ENCODE results near the gene MAN2B1. TPM values are rescaled to one million over a fixed set of nuclear protein-coding genes. Genes with fewer than 3 reads are reported as not detected.

MAN2B1 gene
- total RNA-seq, 6 donors from 2014 or later = 56.8 to 299 (median 121) TPM

DNA sequence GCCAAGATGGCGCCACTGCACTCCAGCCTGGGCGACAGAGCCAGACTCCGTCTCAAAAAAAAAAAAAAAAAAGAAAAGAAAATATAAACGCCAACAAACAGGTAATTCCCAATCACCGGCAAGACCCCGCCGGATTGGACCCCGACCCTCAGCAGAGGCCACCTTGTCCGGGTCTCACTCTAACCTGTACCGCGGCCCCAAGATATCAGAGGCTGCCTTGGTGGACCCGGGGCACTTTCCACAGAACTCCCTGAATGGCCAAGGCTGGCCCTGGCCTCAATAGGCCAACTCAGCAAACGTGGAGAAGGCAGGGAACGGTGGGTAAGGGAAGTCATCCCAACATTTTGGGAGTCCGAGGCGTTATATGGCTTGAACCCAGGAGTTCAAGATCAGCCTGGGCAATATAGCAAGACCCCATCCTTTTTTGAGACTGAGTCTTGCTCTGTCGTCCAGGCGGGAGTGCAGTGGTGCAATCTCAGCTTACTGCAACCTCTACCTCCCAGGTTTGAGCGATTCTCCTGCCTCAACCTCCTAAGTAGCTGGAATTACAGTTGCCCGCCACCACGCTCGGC, 27.8 kb downstream of the MAN2B1 start:
- Histone ChIP-seq H3K36me3 (no peaks in the 10 kb centered on the region), H3K27me3 (no peaks in the 10 kb centered on the region), H3K4me1 (peaks cover 6 to 10% (median 6%) of the 10 kb centered on the region in 4 donors), H3K4me3 (no peak overlapping the region), H3K27ac (no peak overlapping the region), H3K9me3 (no peaks in the 10 kb centered on the region)
- no peak for TF ChIP-seq EP300 (IDR thresholded peaks at IDR 0.05)
- TF ChIP-seq POLR2A (IDR thresholded peaks at IDR 0.05) = no peak
- TF ChIP-seq, protein P1, sequence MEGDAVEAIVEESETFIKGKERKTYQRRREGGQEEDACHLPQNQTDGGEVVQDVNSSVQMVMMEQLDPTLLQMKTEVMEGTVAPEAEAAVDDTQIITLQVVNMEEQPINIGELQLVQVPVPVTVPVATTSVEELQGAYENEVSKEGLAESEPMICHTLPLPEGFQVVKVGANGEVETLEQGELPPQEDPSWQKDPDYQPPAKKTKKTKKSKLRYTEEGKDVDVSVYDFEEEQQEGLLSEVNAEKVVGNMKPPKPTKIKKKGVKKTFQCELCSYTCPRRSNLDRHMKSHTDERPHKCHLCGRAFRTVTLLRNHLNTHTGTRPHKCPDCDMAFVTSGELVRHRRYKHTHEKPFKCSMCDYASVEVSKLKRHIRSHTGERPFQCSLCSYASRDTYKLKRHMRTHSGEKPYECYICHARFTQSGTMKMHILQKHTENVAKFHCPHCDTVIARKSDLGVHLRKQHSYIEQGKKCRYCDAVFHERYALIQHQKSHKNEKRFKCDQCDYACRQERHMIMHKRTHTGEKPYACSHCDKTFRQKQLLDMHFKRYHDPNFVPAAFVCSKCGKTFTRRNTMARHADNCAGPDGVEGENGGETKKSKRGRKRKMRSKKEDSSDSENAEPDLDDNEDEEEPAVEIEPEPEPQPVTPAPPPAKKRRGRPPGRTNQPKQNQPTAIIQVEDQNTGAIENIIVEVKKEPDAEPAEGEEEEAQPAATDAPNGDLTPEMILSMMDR (IDR thresholded peaks at IDR 0.05) = no peak
- no peak for TF ChIP-seq POLR2AphosphoS5 (IDR thresholded peaks at IDR 0.05)
- no peak for ATAC-seq (ENCODE audit: low FRiP score in 2 of 2)
- DNase-seq = no peak
- 92 to 95% methylated on average over 22 of the region's 22 CpGs for WGBS, 2 donors

DNA sequence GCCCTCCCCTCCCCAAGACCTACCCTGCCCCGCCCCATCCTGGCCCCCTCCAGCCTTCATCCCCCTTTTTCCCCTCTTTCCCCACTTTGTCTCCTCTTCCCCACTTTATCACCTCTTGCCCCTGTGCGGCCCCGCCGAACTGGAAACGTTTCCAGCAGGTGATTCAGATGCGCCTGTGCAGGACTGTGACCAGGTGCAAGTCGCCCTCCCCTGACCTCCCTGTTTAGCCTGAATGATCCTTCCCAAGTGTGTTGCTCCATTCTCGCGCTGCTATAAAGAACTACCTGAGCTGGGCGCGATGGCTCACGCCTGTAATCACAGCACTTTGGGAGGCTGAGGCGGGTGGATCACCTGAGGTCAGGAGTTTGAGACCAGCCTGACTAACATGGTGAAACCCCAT, 29.9 kb downstream of the MAN2B1 start:
- WGBS, 2 donors = 85 to 94% methylated on average over 11 to 13 of the region's 13 CpGs
- no peaks in the 10 kb centered on the region for H3K9me3 ChIP-seq
- H3K4me3 ChIP-seq = no peak overlapping the region
- H3K27ac ChIP-seq = no peak overlapping the region
- no peak for TF ChIP-seq POLR2A (IDR thresholded peaks at IDR 0.05)
- TF ChIP-seq POLR2AphosphoS5 (IDR thresholded peaks at IDR 0.05) = no peak
- TF ChIP-seq, protein P1 (IDR thresholded peaks at IDR 0.05) = no peak
- H3K36me3 ChIP-seq = peaks cover 0 to 7% (median 0%) of the 10 kb centered on the region in 4 donors
- H3K4me1 ChIP-seq = peaks cover 6 to 10% (median 6%) of the 10 kb centered on the region in 4 donors
- ATAC-seq (ENCODE audit: low FRiP score in 2 of 2) (no peak), DNase-seq (no peak)
- H3K27me3 ChIP-seq = no peaks in the 10 kb centered on the region

- ATAC-seq (ENCODE audit: low FRiP score in 2 of 2) = no peak
- no peak overlapping the region for H3K4me3 ChIP-seq
- H3K4me1 ChIP-seq = no peaks in the 10 kb centered on the region
- WGBS, 2 donors = 97 to 98% methylated on average over 7 of the region's 7 CpGs
- no peak for TF ChIP-seq EP300 (IDR thresholded peaks at IDR 0.05)
- TF ChIP-seq, protein P1 (IDR thresholded peaks at IDR 0.05) = no peak
- no peak for TF ChIP-seq POLR2A (IDR thresholded peaks at IDR 0.05)
- no peak for DNase-seq
- peaks cover 9 to 20% (median 17%) of the 10 kb centered on the region in 4 donors for H3K9me3 ChIP-seq
- H3K27me3 ChIP-seq = no peaks in the 10 kb centered on the region
- no peak overlapping the region for H3K27ac ChIP-seq
- H3K36me3 ChIP-seq = peaks cover 48 to 75% (median 55%) of the 10 kb centered on the region in 4 donors
Observed at GRCh38 chr19:12629215-12629614, 37.3 kb downstream of the MAN2B1 start.

DNA sequence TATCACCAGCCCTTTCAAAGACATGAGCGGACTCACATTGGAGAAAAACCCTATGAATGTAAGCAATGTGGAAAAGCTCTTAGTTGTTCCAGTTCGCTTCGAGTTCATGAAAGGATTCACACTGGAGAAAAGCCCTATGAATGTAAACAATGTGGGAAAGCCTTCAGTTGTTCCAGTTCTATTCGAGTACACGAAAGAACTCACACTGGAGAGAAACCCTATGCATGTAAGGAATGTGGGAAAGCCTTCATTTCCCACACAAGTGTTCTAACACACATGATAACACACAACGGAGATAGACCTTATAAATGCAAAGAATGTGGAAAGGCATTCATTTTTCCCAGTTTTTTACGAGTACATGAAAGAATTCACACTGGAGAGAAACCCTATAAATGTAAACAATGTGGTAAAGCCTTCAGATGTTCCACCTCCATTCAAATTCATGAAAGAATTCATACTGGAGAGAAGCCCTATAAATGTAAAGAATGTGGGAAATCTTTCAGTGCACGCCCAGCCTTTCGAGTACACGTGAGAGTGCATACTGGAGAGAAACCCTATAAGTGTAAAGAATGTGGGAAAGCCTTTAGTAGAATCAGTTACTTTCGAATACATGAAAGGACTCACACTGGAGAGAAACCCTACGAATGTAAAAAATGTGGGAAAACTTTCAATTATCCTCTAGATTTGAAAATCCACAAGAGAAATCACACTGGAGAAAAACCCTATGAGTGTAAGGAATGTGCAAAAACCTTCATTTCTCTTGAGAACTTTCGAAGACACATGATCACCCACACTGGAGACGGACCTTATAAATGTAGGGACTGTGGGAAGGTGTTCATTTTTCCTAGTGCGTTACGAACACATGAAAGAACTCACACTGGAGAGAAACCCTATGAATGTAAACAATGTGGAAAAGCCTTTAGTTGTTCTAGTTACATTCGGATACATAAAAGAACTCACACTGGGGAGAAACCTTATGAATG, 38.2 kb downstream of the MAN2B1 start:
- Histone ChIP-seq H3K4me3 (no peak overlapping the region), H3K4me1 (peaks cover 0 to 2% (median 0%) of the 10 kb centered on the region in 4 donors), H3K9me3 (peaks cover 9 to 20% (median 17%) of the 10 kb centered on the region in 4 donors), H3K27ac (no peak overlapping the region), H3K27me3 (no peaks in the 10 kb centered on the region), H3K36me3 (peaks cover 49 to 84% (median 61%) of the 10 kb centered on the region in 4 donors)
- TF ChIP-seq POLR2AphosphoS5 (IDR thresholded peaks at IDR 0.05) (no peak), EP300 (IDR thresholded peaks at IDR 0.05) (no peak), POLR2A (IDR thresholded peaks at IDR 0.05) (no peak)
- TF ChIP-seq, protein P1 (IDR thresholded peaks at IDR 0.05) = no peak
- WGBS, 2 donors = 95% methylated on average over 17 of the region's 17 CpGs
- ATAC-seq (ENCODE audit: low FRiP score in 2 of 2) (no peak), DNase-seq (no peak)
